Retinal pigment epithelial cell (primary cell): ENCODE measurements around the gene IL12RB2.

Experiments used
- DNase-seq: peaks from one replicate; pipeline ENCODE4 v3.0.0-alpha.2; 2010; ENCODE audit warnings: low read depth
- H3K4me3 ChIP-seq: 2 replicates; pipeline ENCODE4 v1.5.1; 2011; ENCODE audit warnings: mild to moderate bottlenecking, low read length, control low read depth, moderate library complexity
- TF ChIP-seq, protein P1 (sequence below): conservative IDR thresholded peaks from 2 replicates; pipeline ENCODE4 v1.5.1; 2011; ENCODE audit warnings: low read depth, low read length, control low read depth, inconsistent platforms

IL12RB2 gene

DNA sequence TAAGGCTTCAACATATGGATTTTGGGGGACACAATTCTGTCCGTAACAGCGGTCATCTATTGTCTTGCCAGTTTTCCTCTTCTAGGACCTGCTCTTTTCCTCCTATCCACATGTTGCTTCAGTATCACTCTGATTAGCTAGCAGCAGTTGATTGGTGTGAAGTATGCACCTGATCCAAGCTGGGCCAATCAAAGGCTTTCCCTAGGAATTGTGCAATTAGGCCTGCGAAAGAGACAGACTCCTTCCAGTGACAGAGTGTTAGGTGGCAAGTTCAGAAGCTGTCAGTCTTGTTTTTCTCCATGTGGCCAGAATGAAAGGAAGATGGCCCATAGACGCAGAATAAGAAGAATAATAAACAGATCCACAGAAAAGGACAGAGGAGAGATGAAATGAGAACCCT, 34.1 kb upstream of the IL12RB2 start:
- no peak for DNase-seq
- no peak overlapping the region for H3K4me3 ChIP-seq
- TF ChIP-seq, protein P1, sequence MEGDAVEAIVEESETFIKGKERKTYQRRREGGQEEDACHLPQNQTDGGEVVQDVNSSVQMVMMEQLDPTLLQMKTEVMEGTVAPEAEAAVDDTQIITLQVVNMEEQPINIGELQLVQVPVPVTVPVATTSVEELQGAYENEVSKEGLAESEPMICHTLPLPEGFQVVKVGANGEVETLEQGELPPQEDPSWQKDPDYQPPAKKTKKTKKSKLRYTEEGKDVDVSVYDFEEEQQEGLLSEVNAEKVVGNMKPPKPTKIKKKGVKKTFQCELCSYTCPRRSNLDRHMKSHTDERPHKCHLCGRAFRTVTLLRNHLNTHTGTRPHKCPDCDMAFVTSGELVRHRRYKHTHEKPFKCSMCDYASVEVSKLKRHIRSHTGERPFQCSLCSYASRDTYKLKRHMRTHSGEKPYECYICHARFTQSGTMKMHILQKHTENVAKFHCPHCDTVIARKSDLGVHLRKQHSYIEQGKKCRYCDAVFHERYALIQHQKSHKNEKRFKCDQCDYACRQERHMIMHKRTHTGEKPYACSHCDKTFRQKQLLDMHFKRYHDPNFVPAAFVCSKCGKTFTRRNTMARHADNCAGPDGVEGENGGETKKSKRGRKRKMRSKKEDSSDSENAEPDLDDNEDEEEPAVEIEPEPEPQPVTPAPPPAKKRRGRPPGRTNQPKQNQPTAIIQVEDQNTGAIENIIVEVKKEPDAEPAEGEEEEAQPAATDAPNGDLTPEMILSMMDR: no peak

DNA sequence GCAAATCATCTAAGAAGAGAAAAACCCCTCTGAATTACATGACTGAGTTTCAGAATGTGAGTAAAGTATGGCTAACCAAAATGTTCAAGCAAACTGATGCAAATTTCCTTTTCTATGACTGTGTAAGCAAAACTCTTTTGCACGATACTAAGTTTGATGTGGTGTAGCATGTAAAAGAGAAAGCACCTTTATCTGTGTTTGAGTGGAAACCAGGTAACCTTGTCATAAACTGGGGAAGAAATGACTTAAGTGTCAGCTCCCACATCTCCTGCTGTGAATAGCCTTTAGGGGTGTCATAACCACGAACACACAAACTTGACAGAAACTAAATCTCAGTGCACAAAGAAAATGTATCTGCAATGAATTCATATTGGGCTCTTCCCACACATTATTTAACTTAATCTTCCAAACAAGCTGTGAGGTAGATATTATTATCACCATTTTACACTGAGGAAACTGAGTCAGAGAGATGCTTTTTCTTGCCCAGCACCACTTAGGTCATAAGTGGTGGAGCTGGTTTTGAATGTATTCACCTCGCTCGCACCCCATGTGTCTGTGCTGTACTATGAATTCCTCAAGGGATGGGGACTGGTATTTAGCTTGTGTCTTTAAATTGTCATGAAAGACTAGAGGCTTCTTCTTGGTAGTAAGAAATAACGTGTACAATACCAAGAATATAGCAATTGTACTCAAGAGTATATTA, 32.9 kb upstream of the IL12RB2 start:
- TF ChIP-seq, protein P1: no peak
- no peak for DNase-seq
- H3K4me3 ChIP-seq: no peak overlapping the region

DNA sequence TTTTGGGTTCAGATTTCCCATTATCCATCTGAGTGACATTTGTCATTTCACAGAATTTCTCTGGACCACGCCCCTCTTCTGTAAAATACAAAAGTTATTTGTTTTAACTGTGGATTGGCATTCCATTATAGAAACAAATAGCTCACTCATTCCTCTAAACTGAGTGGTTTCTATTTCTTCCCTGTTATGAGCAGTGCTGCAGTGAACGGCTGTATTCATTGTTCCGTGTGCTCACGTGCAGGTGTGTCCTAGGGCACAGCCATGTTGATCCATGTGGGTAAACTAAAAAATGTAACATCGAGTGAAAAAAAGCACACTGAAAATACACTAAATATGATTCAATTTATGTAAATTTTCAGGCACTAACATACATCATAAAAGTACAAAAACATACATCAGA, 27.0 kb upstream of the IL12RB2 start:
- no peak overlapping the region for H3K4me3 ChIP-seq
- TF ChIP-seq, protein P1: no peak
- no peak for DNase-seq

DNA sequence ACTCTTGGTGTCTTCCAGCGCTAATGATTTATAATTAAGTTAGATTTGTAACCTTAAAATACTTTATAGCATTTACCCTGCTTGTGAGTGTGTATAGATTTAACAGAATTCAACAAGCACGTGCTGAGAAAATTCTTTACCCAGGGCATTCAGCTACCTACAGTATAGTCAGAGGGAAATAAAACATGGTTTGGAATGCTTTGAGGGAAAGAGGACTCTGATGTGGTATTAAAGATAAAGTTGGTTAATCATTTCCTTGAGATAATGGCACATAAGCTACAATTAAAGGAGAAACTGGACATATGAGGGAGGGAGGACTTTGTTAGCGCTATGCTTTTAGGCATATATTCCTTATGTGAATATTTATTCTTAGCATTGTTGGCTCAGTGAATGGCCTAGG, 26.4 kb upstream of the IL12RB2 start:
- DNase-seq: no peak
- H3K4me3 ChIP-seq: no peak overlapping the region
- TF ChIP-seq, protein P1: no peak

DNA sequence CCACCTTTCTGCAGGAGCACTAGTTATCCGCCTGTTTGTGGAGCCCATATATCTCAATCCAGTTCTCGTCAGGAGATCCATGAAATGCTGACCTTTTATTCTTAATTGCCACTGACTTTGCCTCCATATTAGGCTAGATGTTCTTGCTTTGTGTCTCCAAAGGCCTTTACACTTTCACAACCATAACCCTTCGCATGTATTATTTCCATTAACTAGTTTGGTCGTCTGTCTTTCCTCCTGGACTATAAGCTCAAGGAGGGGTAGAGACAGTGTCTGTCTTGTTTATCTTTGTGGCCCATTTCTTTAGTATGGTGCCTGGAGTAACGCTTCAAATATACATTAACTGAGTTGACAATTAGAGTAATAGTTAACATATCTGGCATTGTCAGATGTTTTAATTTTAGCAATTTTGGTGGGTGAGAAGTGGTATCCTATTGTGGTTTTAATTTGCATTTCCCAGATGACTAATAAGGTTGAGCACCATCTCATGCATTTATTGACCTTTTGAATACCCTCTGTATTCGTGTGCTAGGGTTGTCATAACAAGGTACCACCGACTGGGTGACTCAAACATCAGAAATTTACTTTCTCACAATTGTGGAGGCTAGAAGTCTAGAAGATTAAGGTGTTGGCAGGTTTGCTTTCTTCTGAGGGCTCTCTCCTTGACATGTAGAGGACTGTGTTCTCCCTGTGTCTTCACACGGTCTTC, 21.7 kb upstream of the IL12RB2 start:
- DNase-seq: no peak
- H3K4me3 ChIP-seq: no peak overlapping the region
- TF ChIP-seq, protein P1: no peak

DNA sequence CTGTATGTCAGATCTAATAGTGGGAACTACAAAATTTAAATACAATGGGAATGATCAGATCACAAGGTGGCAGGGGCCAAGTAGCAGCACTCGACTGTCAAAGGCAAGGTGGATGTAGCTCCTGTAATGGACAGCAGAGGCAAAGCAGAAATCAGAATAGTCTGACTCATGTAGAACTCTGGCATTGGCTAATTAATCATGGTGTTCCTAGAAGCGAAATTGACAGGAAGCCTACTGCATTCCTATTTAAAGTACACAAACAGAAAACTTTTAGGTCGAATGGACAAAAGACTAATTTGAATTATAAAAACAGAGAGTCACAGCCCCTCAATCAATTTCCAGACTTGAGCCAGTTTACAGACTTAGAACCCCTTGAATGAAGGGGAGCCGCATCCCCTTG, 17.4 kb upstream of the IL12RB2 start:
- H3K4me3 ChIP-seq: no peak overlapping the region
- DNase-seq: no peak
- TF ChIP-seq, protein P1: no peak
